Endothelial cell of umbilical vein (primary cell): Measurements from ENCODE around the gene NCOA7. TPM values are rescaled to one million over a fixed set of nuclear protein-coding genes. Genes with fewer than 3 reads are reported as not detected.

Experiments used
- BruUV-seq: library from RNA; stranded (reverse); fragments of 400-500 nt; replicated peaks from 2 replicates; lab custom pipeline; 2021; lab: Mats Ljungman, UMichigan
- CTCF ChIA-PET: fragments of 300-600, 350-600 bp; sonication (Branson Sonifier 250); formaldehyde crosslinking; loops from one replicate; lab custom pipeline; 2021; ENCODE audit warnings: antibody characterized with exemption, inconsistent platforms; lab: Charles Lee
- POLR2A ChIA-PET: fragments of 300-600, 350-600 bp; sonication (Branson Sonifier 250); formaldehyde crosslinking; loops from one replicate; lab custom pipeline; 2021; ENCODE audit warnings: antibody characterized with exemption, inconsistent platforms; lab: Charles Lee
- DNase-seq: peaks from one replicate; pipeline ENCODE4 v3.0.0-alpha.2; 2011; ENCODE audit warnings: low read depth, low spot score
- FAIRE-seq: peaks from 2 replicates; lab custom pipeline; 2011; peaks lifted over from hg19 to GRCh38; lab: Jason Lieb, UNC
- H2AFZ ChIP-seq: 2 replicates; pipeline ENCODE4 v1.6.0; 2012; ENCODE audit warnings: low read depth, low read length, control low read depth, inconsistent platforms
- H3K27ac ChIP-seq: 2 replicates; pipeline ENCODE4 v1.5.1; 2011; ENCODE audit warnings: low read depth, mild to moderate bottlenecking, control low read depth, low read length, moderate library complexity; ENCODE audit not compliant: insufficient read depth
- H3K27me3 ChIP-seq, 2 experiments: 2 replicates each; pipeline versions ENCODE4 v1.6.0 to v1.6.1; 2011; ENCODE audit warnings: low read length in 2 of 2, mixed read lengths in 1 of 2; ENCODE audit not compliant: control insufficient read depth in 2 of 2, insufficient read depth in 2 of 2
- H3K36me3 ChIP-seq, 2 experiments: 2 replicates in 1 of 2; 3 replicates in 1 of 2; pipeline ENCODE4 v1.5.1; 2011; ENCODE audit warnings: low read length in 2 of 2, mild to moderate bottlenecking in 1 of 2, moderate library complexity in 1 of 2; ENCODE audit not compliant: control insufficient read depth in 2 of 2, insufficient read depth in 2 of 2; ENCODE audit errors: extremely low read depth in 1 of 2
- H3K4me1 ChIP-seq: 3 replicates; pipeline ENCODE4 v1.5.1; 2011; ENCODE audit warnings: mild to moderate bottlenecking, low read length; ENCODE audit not compliant: control insufficient read depth, insufficient read depth; ENCODE audit errors: extremely low read depth
- H3K4me2 ChIP-seq: 2 replicates; pipeline ENCODE4 v1.6.1; 2011; ENCODE audit warnings: low read length, control low read depth, mixed read lengths; ENCODE audit not compliant: insufficient read depth
- H3K4me3 ChIP-seq, 3 experiments: fragments of 200-600 bp in 1 of 3; sonication (generic), shearing (Covaris generic) in 1 of 3; replicated peaks in 1 of 3; 2 replicates each; pipeline ENCODE4 v1.5.1; 2011 to 2016; ENCODE audit warnings: control low read depth in 3 of 3, low read length in 3 of 3, mild to moderate bottlenecking in 2 of 3, inconsistent platforms in 1 of 3, low read depth in 1 of 3, moderate library complexity in 1 of 3; ENCODE audit not compliant: insufficient read depth in 1 of 3
- H3K79me2 ChIP-seq: 2 replicates; pipeline ENCODE4 v1.6.0; 2012; ENCODE audit warnings: low read length, inconsistent platforms; ENCODE audit not compliant: control insufficient read depth, insufficient read depth
- H3K9ac ChIP-seq: replicated peaks from 2 replicates; pipeline ENCODE3; 2011; ENCODE audit warnings: low read length, control low read depth; ENCODE audit not compliant: insufficient read depth; ENCODE audit errors: extremely low read depth
- H3K9me1 ChIP-seq: replicated peaks from 3 replicates; pipeline ENCODE4 v1.6.0; 2011; ENCODE audit warnings: mild to moderate bottlenecking, low read length; ENCODE audit not compliant: control insufficient read depth, insufficient read depth; ENCODE audit errors: extremely low read depth
- H3K9me3 ChIP-seq: replicated peaks from 2 replicates; pipeline ENCODE4 v1.5.1; 2012; ENCODE audit warnings: low read length, inconsistent platforms; ENCODE audit not compliant: control insufficient read depth, insufficient read depth
- H4K20me1 ChIP-seq: replicated peaks from 2 replicates; pipeline ENCODE3; 2011; ENCODE audit warnings: mild to moderate bottlenecking, low read length; ENCODE audit not compliant: control insufficient read depth, insufficient read depth; ENCODE audit errors: extremely low read depth
- CTCF ChIP-seq, 2 donors: IDR thresholded peaks; 1 replicate in 1 of 2; 2 replicates in 1 of 2; pipeline ENCODE4 v1.5.1; 2011; ENCODE audit warnings: low read length in 2 of 2, mild to moderate bottlenecking in 2 of 2, moderate library complexity in 2 of 2, control low read depth in 1 of 2, inconsistent platforms in 1 of 2, low read depth in 1 of 2; ENCODE audit not compliant: insufficient read depth in 1 of 2; ENCODE audit errors: extremely low read depth in 1 of 2
- EZH2 ChIP-seq: IDR thresholded peaks from 2 replicates; pipeline ENCODE4 v1.6.1; 2012; ENCODE audit warnings: borderline replicate concordance, low read depth, mild to moderate bottlenecking, moderate library complexity, low read length, inconsistent platforms; ENCODE audit not compliant: severe bottlenecking
- FOS ChIP-seq: IDR thresholded peaks from 2 replicates; pipeline ENCODE4 v1.6.1; 2011; ENCODE audit warnings: mild to moderate bottlenecking, low read length, moderate library complexity, borderline replicate concordance; ENCODE audit not compliant: insufficient read depth
- GATA2 ChIP-seq: IDR thresholded peaks from 2 replicates; pipeline ENCODE4 v1.7.0; 2011; ENCODE audit warnings: low read depth, mild to moderate bottlenecking, moderate library complexity, mixed read lengths, low read length; ENCODE audit not compliant: insufficient read length, insufficient read depth
- JUN ChIP-seq: IDR thresholded peaks from 2 replicates; pipeline ENCODE4 v1.6.1; 2011; ENCODE audit warnings: borderline replicate concordance, low read depth; ENCODE audit not compliant: insufficient read length, insufficient read depth
- MAX ChIP-seq: IDR thresholded peaks from 2 replicates; pipeline ENCODE4 v1.6.1; 2011; ENCODE audit not compliant: insufficient read depth, insufficient read length
- MYC ChIP-seq: IDR thresholded peaks from one replicate; pipeline ENCODE4 v1.6.1; 2011; ENCODE audit warnings: mild to moderate bottlenecking, low read depth, low read length
- POLR2A ChIP-seq: IDR thresholded peaks from 2 replicates; pipeline ENCODE4 v1.6.1; 2012; ENCODE audit warnings: low read depth, mild to moderate bottlenecking, control low read depth, low read length
- POLR2AphosphoS5 ChIP-seq: IDR thresholded peaks from 2 replicates; pipeline ENCODE4 v1.6.1; 2012; ENCODE audit warnings: low read depth, mild to moderate bottlenecking, control low read depth, low read length, moderate library complexity; ENCODE audit not compliant: insufficient read depth
- dilution Hi-C: fragments of 300-500 bp; cut with MboI; formaldehyde crosslinking; loops from one replicate; pipeline ENCODE4 v1.15.0; 2019; ENCODE audit warnings: low sequenced_read_pairs; ENCODE audit not compliant: extremely low pct_ligation_motif_present
- intact Hi-C: fragments of 100-400 bp; cut with micrococcal nuclease; formaldehyde crosslinking; loops from one replicate; pipeline ENCODE4 v1.10.0; 2022
- polyA plus RNA-seq, 4 experiments: library from polyadenylated mRNA; depleted of rRNA in 3 of 4; stranded (reverse) in 3 of 4; unstranded in 1 of 4; fragments of >200 nt; gene quantifications; 2 replicates each; pipeline versions ENCODE4 v1.2.1 to v1.2.3, GENCODE V29; 2011 to 2012; ENCODE audit warnings: missing spikeins in 1 of 4
- total RNA-seq: library from RNA; stranded (reverse); gene quantifications from 2 replicates; pipeline ENCODE4 v1.2.3, GENCODE V29; 2021

Gene NCOA7
- total and polyA plus RNA-seq, 2 donors (not counting 3 experiments of a cell fraction or from before 2014, with no cell fraction given), result 27.7 to 71.2 TPM

DNA sequence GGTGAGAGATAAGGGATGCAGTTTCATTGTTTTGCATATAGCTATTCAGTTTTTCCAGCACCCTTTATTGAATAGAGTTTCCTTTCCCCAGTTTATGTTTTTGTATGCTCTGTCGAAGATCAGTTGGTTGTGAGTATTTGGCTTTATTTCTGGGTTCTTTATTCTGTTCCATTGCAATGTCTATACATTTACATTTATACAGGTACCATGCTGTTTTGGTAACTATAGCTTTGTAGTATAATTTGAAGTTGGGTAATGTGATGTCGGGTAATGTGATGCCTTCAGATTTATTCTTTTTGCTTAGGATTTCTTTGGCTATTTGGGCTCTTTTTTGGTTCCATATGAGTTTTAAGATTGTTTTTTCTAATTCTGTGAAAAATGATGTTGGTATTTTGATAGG, 61.8 kb downstream of the NCOA7 start:
- H4K20me1 ChIP-seq, result no peaks in the 10 kb centered on the region
- H3K4me2 ChIP-seq, result no peak overlapping the region
- no peaks in the 10 kb centered on the region for H3K27me3 ChIP-seq
- H3K9me3 ChIP-seq, result no peaks in the 10 kb centered on the region
- no peaks in the 10 kb centered on the region for H3K4me1 ChIP-seq
- peaks cover 18% of the 10 kb centered on the region for H3K79me2 ChIP-seq
- H2AFZ ChIP-seq, result no peak overlapping the region
- H3K9ac ChIP-seq, result no peak overlapping the region
- intact Hi-C loops, result no loop called here
- POLR2A ChIA-PET, result no interaction called here
- no peak overlapping the region for H3K27ac ChIP-seq
- H3K4me3 ChIP-seq, result no peak overlapping the region
- BruUV-seq, result no TSS peak
- CTCF ChIA-PET, result no interaction called here
- no peaks in the 10 kb centered on the region for H3K9me1 ChIP-seq
- H3K36me3 ChIP-seq, result peaks cover 2 to 6% of the 10 kb centered on the region in 2 experiments
- TF ChIP-seq MAX (no peak), EZH2 (no peak), MYC (no peak), POLR2A (no peak), JUN (no peak), FOS (no peak), POLR2AphosphoS5 (no peak), CTCF (IDR thresholded peaks at IDR 0.05; ENCODE audit: extremely low read depth in 1 of 2, insufficient read depth in 1 of 2, low read depth in 1 of 2, low read length in 2 of 2) (no peak), GATA2 (no peak)
- DNase-seq (no peak), FAIRE-seq (no peak)
- dilution Hi-C loops, result no loop called here
